ENCODE results near the gene CDCA7. TPM values are rescaled to one million over a fixed set of nuclear protein-coding genes. Genes with fewer than 3 reads are reported as not detected.
A peak's percentile ranks its signal among the peaks of the same experiment; 100 is the strongest.

The CDCA7 gene
- total RNA-seq, 4 donors from 2014 or later = 1.1 to 3.3 (median 1.4) TPM; not detected in 1

DNA sequence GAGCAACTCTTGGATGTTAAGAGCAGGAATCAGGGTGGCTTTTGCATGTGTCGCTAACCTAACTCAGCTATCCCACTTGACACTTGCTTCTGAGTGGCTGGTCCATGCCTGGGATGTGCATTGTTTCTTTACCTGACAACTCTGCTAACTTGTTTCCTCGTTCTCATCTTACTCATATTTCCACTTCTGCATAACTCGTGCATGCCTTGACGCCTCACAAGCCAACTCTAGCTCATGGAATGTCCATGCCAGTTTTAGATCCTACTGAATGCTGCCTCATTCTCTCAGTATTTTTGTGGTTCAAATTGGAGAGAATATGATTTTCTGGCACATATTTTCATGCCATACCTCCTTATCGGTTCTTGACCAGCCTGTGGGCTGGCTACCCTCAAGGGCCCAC is 52.5 kb downstream of the CDCA7 start:
- in situ Hi-C loops (cut with MboI; ENCODE audit: low sequenced_read_pairs in 4 of 4) = loop anchor here (5.0 to 25.0 kb wide), 5 partner anchors 40 to 938 kb away; partner anchors contain the start of gene SP9 (in 1 of the 4)
- Histone ChIP-seq H3K4me3 (no peak overlapping the region), H3K4me1 (peaks cover 12 to 27% of the 10 kb centered on the region in 2 donors), H3K9me3 (no peaks in the 10 kb centered on the region), H3K36me3 (no peaks in the 10 kb centered on the region), H3K27ac (peak overlapping the region in 1 of 4 donors; percentile 76), H3K27me3 (no peaks in the 10 kb centered on the region)
- DNase-seq = no peak
- TF ChIP-seq, protein P1, sequence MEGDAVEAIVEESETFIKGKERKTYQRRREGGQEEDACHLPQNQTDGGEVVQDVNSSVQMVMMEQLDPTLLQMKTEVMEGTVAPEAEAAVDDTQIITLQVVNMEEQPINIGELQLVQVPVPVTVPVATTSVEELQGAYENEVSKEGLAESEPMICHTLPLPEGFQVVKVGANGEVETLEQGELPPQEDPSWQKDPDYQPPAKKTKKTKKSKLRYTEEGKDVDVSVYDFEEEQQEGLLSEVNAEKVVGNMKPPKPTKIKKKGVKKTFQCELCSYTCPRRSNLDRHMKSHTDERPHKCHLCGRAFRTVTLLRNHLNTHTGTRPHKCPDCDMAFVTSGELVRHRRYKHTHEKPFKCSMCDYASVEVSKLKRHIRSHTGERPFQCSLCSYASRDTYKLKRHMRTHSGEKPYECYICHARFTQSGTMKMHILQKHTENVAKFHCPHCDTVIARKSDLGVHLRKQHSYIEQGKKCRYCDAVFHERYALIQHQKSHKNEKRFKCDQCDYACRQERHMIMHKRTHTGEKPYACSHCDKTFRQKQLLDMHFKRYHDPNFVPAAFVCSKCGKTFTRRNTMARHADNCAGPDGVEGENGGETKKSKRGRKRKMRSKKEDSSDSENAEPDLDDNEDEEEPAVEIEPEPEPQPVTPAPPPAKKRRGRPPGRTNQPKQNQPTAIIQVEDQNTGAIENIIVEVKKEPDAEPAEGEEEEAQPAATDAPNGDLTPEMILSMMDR (IDR thresholded peaks at IDR 0.05 in 4 of 5, conservative IDR thresholded peaks at IDR 0.05 in 1 of 5) = no peak
- TF ChIP-seq POLR2A (IDR thresholded peaks at IDR 0.05) = no peak
- no peak for ATAC-seq
- intact Hi-C loops (cut with DNase I; ENCODE audit: low total_unique reads) = loop anchor here (10.0 kb wide), 1 partner anchor 188 kb away; no protein-coding TSS in a partner anchor

DNA sequence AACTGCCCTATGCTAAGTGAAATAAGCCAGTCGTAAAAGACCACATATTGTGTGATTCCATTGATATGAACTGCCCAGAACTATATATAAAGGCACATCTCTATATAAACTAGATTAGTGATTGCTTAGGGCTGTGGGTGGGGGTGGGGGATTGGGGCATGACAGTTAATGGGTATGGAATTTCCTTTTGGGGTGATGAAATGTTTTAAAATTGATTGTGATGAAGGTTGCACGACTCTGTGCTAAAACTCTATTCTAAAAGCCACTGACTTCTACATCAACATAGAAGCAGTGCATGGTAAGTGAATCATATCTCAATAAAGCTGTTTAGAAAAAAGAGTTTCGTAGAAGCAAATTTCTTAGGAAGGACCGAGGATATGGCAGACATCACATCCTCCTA is 53.0 kb downstream of the CDCA7 start:
- Histone ChIP-seq H3K9me3 (no peaks in the 10 kb centered on the region), H3K27ac (peak overlapping the region in 1 of 4 donors; percentile 76), H3K36me3 (no peaks in the 10 kb centered on the region), H3K27me3 (no peaks in the 10 kb centered on the region), H3K4me3 (no peak overlapping the region), H3K4me1 (peaks cover 15 to 31% of the 10 kb centered on the region in 2 donors)
- intact Hi-C loops (cut with DNase I; ENCODE audit: low total_unique reads) = loop anchor here (10.0 kb wide), 1 partner anchor 187 kb away; no protein-coding TSS in a partner anchor
- ATAC-seq (no peak), DNase-seq (no peak)
- in situ Hi-C loops (cut with MboI; ENCODE audit: low sequenced_read_pairs in 4 of 4) = loop anchor here (5.0 to 25.0 kb wide), 5 partner anchors 40 to 937 kb away; partner anchors contain the start of gene SP9 (in 1 of the 4)
- no peak for TF ChIP-seq POLR2A (IDR thresholded peaks at IDR 0.05)
- TF ChIP-seq, protein P1 (IDR thresholded peaks at IDR 0.05 in 4 of 5, conservative IDR thresholded peaks at IDR 0.05 in 1 of 5) = no peak

DNA sequence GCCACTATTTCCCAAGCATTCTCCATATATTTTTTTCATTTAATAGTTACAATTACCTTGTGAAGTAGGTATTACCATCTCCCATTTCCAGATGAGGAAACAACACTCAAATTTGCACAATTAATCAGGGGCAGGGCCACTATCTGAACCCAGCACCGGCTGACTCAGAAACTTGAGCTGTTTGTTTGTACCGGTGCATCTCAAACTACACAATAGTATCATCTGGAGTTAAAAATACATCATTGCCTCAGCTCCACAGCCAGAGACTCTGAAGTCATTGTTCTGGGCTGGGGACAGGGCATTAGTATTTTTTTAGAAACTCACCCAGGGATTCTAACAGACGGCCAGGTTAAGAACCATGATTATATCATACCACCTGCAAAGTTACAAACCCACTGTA is 55.9 kb downstream of the CDCA7 start:
- peak; percentile 57 to 58 for DNase-seq
- ATAC-seq = peak; percentile 98
- peak overlapping the region; percentile 69 to 83 (median 76) for H3K27ac ChIP-seq
- no peaks in the 10 kb centered on the region for H3K36me3 ChIP-seq
- in situ Hi-C loops (cut with MboI; ENCODE audit: low sequenced_read_pairs in 4 of 4) (loop anchor here (25.0 kb wide), 3 partner anchors 452 to 927 kb away; partner anchors contain the start of gene SP9 (in 1 of the 4)), intact Hi-C loops (cut with DNase I; ENCODE audit: low total_unique reads) (loop anchor here (1.0 to 5.0 kb wide), 2 partner anchors 18 to 188 kb away; no protein-coding TSS in a partner anchor)
- H3K27me3 ChIP-seq = no peaks in the 10 kb centered on the region
- no peak overlapping the region for H3K4me3 ChIP-seq
- peaks cover 20 to 36% of the 10 kb centered on the region in 2 donors for H3K4me1 ChIP-seq
- H3K9me3 ChIP-seq = no peaks in the 10 kb centered on the region
- TF ChIP-seq, protein P1 (IDR thresholded peaks at IDR 0.05 in 4 of 5, conservative IDR thresholded peaks at IDR 0.05 in 1 of 5) = no peak
- TF ChIP-seq POLR2A (IDR thresholded peaks at IDR 0.05) = no peak

DNA sequence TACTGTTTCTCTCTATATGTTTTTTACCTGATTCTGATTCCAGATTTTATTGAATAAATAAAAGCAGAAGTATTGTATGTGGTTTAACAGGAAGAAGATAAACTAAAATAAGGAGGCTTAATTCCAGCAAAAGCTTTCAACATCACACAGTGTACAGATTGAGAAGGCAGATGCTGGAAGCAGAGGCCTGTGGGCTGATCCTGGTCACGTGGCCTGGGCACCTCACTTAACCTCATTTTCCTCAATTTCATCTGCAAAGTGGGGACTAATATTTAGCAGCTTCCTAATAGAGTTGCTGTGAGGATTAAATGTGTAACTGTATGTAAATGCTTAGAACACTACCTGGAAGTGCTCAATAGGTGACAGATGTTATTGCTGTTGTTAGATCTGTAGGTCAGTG is 58.0 kb downstream of the CDCA7 start:
- Histone ChIP-seq H3K4me1 (peaks cover 20 to 26% of the 10 kb centered on the region in 2 donors), H3K27ac (peak overlapping the region; percentile 14 to 71 (median 42)), H3K9me3 (no peaks in the 10 kb centered on the region), H3K4me3 (no peak overlapping the region), H3K27me3 (no peaks in the 10 kb centered on the region), H3K36me3 (no peaks in the 10 kb centered on the region)
- no peak for ATAC-seq
- no peak for TF ChIP-seq POLR2A (IDR thresholded peaks at IDR 0.05)
- TF ChIP-seq, protein P1 (IDR thresholded peaks at IDR 0.05 in 4 of 5, conservative IDR thresholded peaks at IDR 0.05 in 1 of 5) = no peak
- intact Hi-C loops (cut with DNase I; ENCODE audit: low total_unique reads) (loop anchor here (5.0 kb wide), 1 partner anchor 190 kb away; no protein-coding TSS in a partner anchor), in situ Hi-C loops (cut with MboI; ENCODE audit: low sequenced_read_pairs in 4 of 4) (loop anchor here (25.0 kb wide), 3 partner anchors 450 to 925 kb away; partner anchors contain the start of gene SP9 (in 1 of the 4))
- DNase-seq = no peak
